Kidney tubule cell (primary cell): Measurements from ENCODE around the gene SSRP1.
A peak's percentile ranks its signal among the peaks of the same experiment; 100 is the strongest.

ENCODE experiments used
- DNase-seq: peaks from one replicate; pipeline ENCODE4 v3.0.0-alpha.2; 2018; ENCODE audit warnings: low spot score

SSRP1 gene

GRCh38 chr11:57359396-57359795 lies 23.7 kb upstream of the SSRP1 start:
- no peak for DNase-seq

GRCh38 chr11:57358991-57359390 lies 23.3 kb upstream of the SSRP1 start:
- DNase-seq = no peak

- no peak for DNase-seq
Measured at GRCh38 chr11:57358543-57358961, 22.9 kb upstream of the SSRP1 start.

- no peak for DNase-seq
Measured at GRCh38 chr11:57357856-57358255, 22.2 kb upstream of the SSRP1 start.

GRCh38 chr11:57357310-57357709 lies 21.6 kb upstream of the SSRP1 start:
- no peak for DNase-seq

GRCh38 chr11:57356268-57356667 lies 20.6 kb upstream of the SSRP1 start:
- no peak for DNase-seq

- no peak for DNase-seq
Measured at GRCh38 chr11:57354699-57355098, 19.0 kb upstream of the SSRP1 start.

- no peak for DNase-seq
Measured at GRCh38 chr11:57353852-57354251, 18.2 kb upstream of the SSRP1 start.

- DNase-seq = no peak
Measured at GRCh38 chr11:57353446-57353845, 17.8 kb upstream of the SSRP1 start.

GRCh38 chr11:57353036-57353435 lies 17.3 kb upstream of the SSRP1 start:
- DNase-seq = no peak

GRCh38 chr11:57349491-57350274 lies 14.0 kb upstream of the SSRP1 start:
- DNase-seq = peak; percentile 51

GRCh38 chr11:57348636-57349313 lies 13.1 kb upstream of the SSRP1 start:
- peak; percentile 30 for DNase-seq

GRCh38 chr11:57348052-57348451 lies 12.4 kb upstream of the SSRP1 start:
- no peak for DNase-seq

- no peak for DNase-seq
Measured at GRCh38 chr11:57347336-57347735, 11.6 kb upstream of the SSRP1 start.

GRCh38 chr11:57345555-57346211 lies 10.0 kb upstream of the SSRP1 start:
- peak; percentile 68 for DNase-seq

GRCh38 chr11:57344826-57345225 lies 9.1 kb upstream of the SSRP1 start:
- DNase-seq = no peak

GRCh38 chr11:57343825-57344224 lies 8.1 kb upstream of the SSRP1 start:
- no peak for DNase-seq

GRCh38 chr11:57342702-57343101 lies 7.0 kb upstream of the SSRP1 start:
- DNase-seq = no peak

GRCh38 chr11:57341250-57341808 lies 5.6 kb upstream of the SSRP1 start:
- DNase-seq = no peak

GRCh38 chr11:57340039-57340615 lies 4.4 kb upstream of the SSRP1 start:
- DNase-seq = peak; percentile 36

GRCh38 chr11:57339328-57339727 lies 3.6 kb upstream of the SSRP1 start:
- DNase-seq = no peak

- DNase-seq = no peak
Measured at GRCh38 chr11:57338142-57338541, 2.5 kb upstream of the SSRP1 start, which contains the start of gene P2RX3. P2RX3 (plus strand) TSS chr11:57338352; CDS start chr11:57338551, 199 bp downstream.
